OCI-LY7 (cell line): Measurements from ENCODE around the gene HSDL2. TPM values are rescaled to one million over a fixed set of nuclear protein-coding genes. Genes with fewer than 3 reads are reported as not detected.

Experiments
- BruUV-seq: library from RNA; stranded (reverse); fragments of 400-500 nt; replicated peaks from 2 replicates; lab custom pipeline; 2021; lab: Mats Ljungman, UMichigan
- CTCF ChIA-PET: fragments of 300-600 bp; sonication (Branson Sonifier 250); formaldehyde crosslinking; loops from one replicate; lab custom pipeline; 2022; ENCODE audit warnings: antibody characterized with exemption; ENCODE audit not compliant: unreplicated experiment; lab: Charles Lee
- POLR2A ChIA-PET: fragments of 300-600 bp; sonication (Branson Sonifier 250); formaldehyde crosslinking; loops from one replicate; lab custom pipeline; 2022; ENCODE audit warnings: antibody characterized with exemption; lab: Charles Lee
- DNase-seq: peaks from one replicate; pipeline ENCODE4 v3.0.0-alpha.2; 2015; ENCODE audit warnings: low spot score
- H2AFZ ChIP-seq: fragments of 200-600 bp; sonication (generic), shearing (Covaris generic); 2 replicates; pipeline ENCODE4 v1.6.1; 2014; ENCODE audit warnings: mild to moderate bottlenecking, antibody characterized with exemption, low read length, moderate library complexity
- H3K27ac ChIP-seq: fragments of 200-600 bp; sonication (generic); 2 replicates; pipeline ENCODE4 v1.5.1; 2014; ENCODE audit warnings: mixed run types, low read depth, mild to moderate bottlenecking, moderate library complexity, low read length, inconsistent platforms; ENCODE audit not compliant: poor library complexity, severe bottlenecking
- H3K36me3 ChIP-seq: fragments of 200-600 bp; sonication (generic); 2 replicates; pipeline ENCODE4 v1.6.1; 2014; ENCODE audit warnings: mild to moderate bottlenecking, antibody characterized with exemption, low read length, moderate library complexity, mixed read lengths; ENCODE audit not compliant: insufficient read depth
- H3K4me1 ChIP-seq: fragments of 200-600 bp; sonication (generic); 2 replicates; pipeline ENCODE4 v1.5.1; 2014; ENCODE audit warnings: mild to moderate bottlenecking, low read length; ENCODE audit not compliant: insufficient read depth, poor library complexity, severe bottlenecking
- H3K4me2 ChIP-seq: fragments of 200-600 bp; sonication (generic); 2 replicates; pipeline ENCODE4 v1.6.1; 2014; ENCODE audit warnings: mild to moderate bottlenecking, low read length
- H3K4me3 ChIP-seq: fragments of 200-600 bp; sonication (generic); 2 replicates; pipeline ENCODE4 v1.5.1; 2014; ENCODE audit warnings: mild to moderate bottlenecking, low read depth, low read length; ENCODE audit not compliant: poor library complexity, severe bottlenecking
- H3K79me2 ChIP-seq: fragments of 200-600 bp; sonication (generic); 2 replicates; pipeline ENCODE4 v1.6.1; 2016; ENCODE audit warnings: low read depth, mild to moderate bottlenecking, low read length, moderate library complexity, mixed read lengths; ENCODE audit not compliant: insufficient read depth
- H3K9me2 ChIP-seq: fragments of 200-600 bp; sonication (generic); 2 replicates; pipeline ENCODE4 v1.6.1; 2016; ENCODE audit warnings: mild to moderate bottlenecking, low read length, mixed read lengths; ENCODE audit not compliant: insufficient read depth
- H3K9me3 ChIP-seq: fragments of 200-600 bp; sonication (generic); 2 replicates; pipeline ENCODE4 v1.6.1; 2014; ENCODE audit warnings: mild to moderate bottlenecking, mixed run types, low read length, mixed read lengths
- H4K20me1 ChIP-seq: fragments of 200-600 bp; sonication (generic); 2 replicates; pipeline ENCODE4 v1.6.1; 2014; ENCODE audit warnings: mild to moderate bottlenecking, antibody characterized with exemption, low read length, moderate library complexity, mixed read lengths; ENCODE audit not compliant: insufficient read depth
- CTCF ChIP-seq: fragments of 200-600 bp; sonication (generic); conservative IDR thresholded peaks from 2 replicates; pipeline ENCODE4 v1.5.1; 2014; ENCODE audit warnings: mild to moderate bottlenecking, antibody characterized with exemption, low read length, moderate library complexity, mixed read lengths
- EZH2phosphoT487 ChIP-seq: fragments of 200-600 bp; sonication (generic); IDR thresholded peaks from 2 replicates; pipeline ENCODE4 v1.6.1; 2018; ENCODE audit warnings: low read depth, borderline replicate concordance, mild to moderate bottlenecking, mixed run types, antibody characterized with exemption, low read length, moderate library complexity, mixed read lengths
- intact Hi-C: fragments of 100-400 bp; cut with micrococcal nuclease; formaldehyde crosslinking; loops from one replicate; pipeline ENCODE4 v1.10.0; 2022; ENCODE audit not compliant: unreplicated experiment
- total RNA-seq, 2 experiments: library from RNA; depleted of rRNA in 1 of 2; stranded (reverse); fragments of >200 nt in 1 of 2; shearing (Covaris generic) in 1 of 2; gene quantifications; 2 replicates each; pipeline ENCODE4 v1.2.3, GENCODE V29; 2014 to 2022

Gene HSDL2
- total RNA-seq, 2 experiments from 2014 or later: 12.7 to 16.6 TPM

- no peak overlapping the region for H3K4me3 ChIP-seq
- intact Hi-C loops: no loop called here
- BruUV-seq: no TSS peak
- ChIA-PET CTCF (interaction anchor here (0.6 kb wide), 1 partner anchor 61 kb away, joined by 3 read pairs; no protein-coding TSS in a partner anchor), POLR2A (interaction anchor here (0.5 kb wide), 1 partner anchor 68 kb away, joined by 3 read pairs; no protein-coding TSS in a partner anchor)
- no peaks in the 10 kb centered on the region for H3K79me2 ChIP-seq
- no peak overlapping the region for H3K4me2 ChIP-seq
- H3K9me3 ChIP-seq: no peaks in the 10 kb centered on the region
- TF ChIP-seq CTCF (no peak), EZH2phosphoT487 (no peak)
- no peaks in the 10 kb centered on the region for H3K36me3 ChIP-seq
- no peak for DNase-seq
- no peak overlapping the region for H2AFZ ChIP-seq
- peaks cover 20% of the 10 kb centered on the region for H3K4me1 ChIP-seq
- no peaks in the 10 kb centered on the region for H4K20me1 ChIP-seq
- no peaks in the 10 kb centered on the region for H3K9me2 ChIP-seq
- no peak overlapping the region for H3K27ac ChIP-seq
These were observed 67.4 kb downstream of the HSDL2 start for GRCh38 chr9:112447283-112447761.

GRCh38 chr9:112462855-112463254 lies 82.9 kb downstream of the HSDL2 start:
- peaks cover 5% of the 10 kb centered on the region; the same call in 1 of the 2 replicates for H3K9me3 ChIP-seq
- H3K36me3 ChIP-seq: peaks cover 34% of the 10 kb centered on the region
- H2AFZ ChIP-seq: no peak overlapping the region
- no peak for DNase-seq
- no peaks in the 10 kb centered on the region for H3K79me2 ChIP-seq
- intact Hi-C loops: no loop called here
- ChIA-PET POLR2A (interaction anchor here (0.6 to 0.7 kb wide), 2 partner anchors 12 to 244 kb away, joined by 3 to 5 read pairs; no protein-coding TSS in a partner anchor), CTCF (no interaction called here)
- no peaks in the 10 kb centered on the region for H3K9me2 ChIP-seq
- no peaks in the 10 kb centered on the region for H3K4me1 ChIP-seq
- TF ChIP-seq CTCF: no peak
- no peak for TF ChIP-seq EZH2phosphoT487
- H3K4me3 ChIP-seq: no peak overlapping the region
- no peaks in the 10 kb centered on the region for H4K20me1 ChIP-seq
- no peak overlapping the region for H3K27ac ChIP-seq
- H3K4me2 ChIP-seq: no peak overlapping the region
- no TSS peak for BruUV-seq

- TF ChIP-seq CTCF (no peak), EZH2phosphoT487 (no peak)
- Histone ChIP-seq H3K4me1 (no peaks in the 10 kb centered on the region), H3K9me2 (no peaks in the 10 kb centered on the region), H3K4me3 (no peak overlapping the region), H3K79me2 (no peaks in the 10 kb centered on the region), H3K9me3 (peaks cover 5% of the 10 kb centered on the region; the same call in 1 of the 2 replicates), H3K4me2 (no peak overlapping the region), H4K20me1 (no peaks in the 10 kb centered on the region), H3K27ac (no peak overlapping the region), H2AFZ (no peak overlapping the region), H3K36me3 (peaks cover 22% of the 10 kb centered on the region)
- DNase-seq: no peak
- no TSS peak for BruUV-seq
- intact Hi-C loops: no loop called here
- CTCF ChIA-PET: no interaction called here
- POLR2A ChIA-PET: interaction anchor here (1.2 kb wide), 1 partner anchor 235 kb away, joined by 3 read pairs; no protein-coding TSS in a partner anchor
These were observed 85.4 kb downstream of the HSDL2 start for GRCh38 chr9:112465352-112465751.
